Suprapubic skin (tissue), 4 donors: ENCODE data around the gene PRELP. TPM values are rescaled to one million over a fixed set of nuclear protein-coding genes. Genes with fewer than 3 reads are reported as not detected.
A peak's percentile ranks its signal among the peaks of the same experiment; 100 is the strongest.

Experiments used
- DNase-seq, 2 donors: peaks; one replicate each; pipeline ENCODE4 v3.0.0-alpha.2; 2019; ENCODE audit warnings: low spot score in 2 of 2
- H3K27ac ChIP-seq: fragments of 200-600 bp; sonication (generic); one replicate; pipeline ENCODE4 v1.5.1; 2019
- H3K27me3 ChIP-seq: fragments of 200-600 bp; sonication (generic); one replicate; pipeline ENCODE4 v1.5.1; 2019
- H3K36me3 ChIP-seq: fragments of 200-600 bp; sonication (generic); one replicate; pipeline ENCODE4 v1.5.1; 2019
- H3K4me1 ChIP-seq: fragments of 200-600 bp; sonication (generic); one replicate; pipeline ENCODE4 v1.5.1; 2019
- H3K4me3 ChIP-seq: fragments of 200-600 bp; sonication (generic); one replicate; pipeline ENCODE4 v1.5.1; 2019; ENCODE audit warnings: mild to moderate bottlenecking
- H3K9me3 ChIP-seq: fragments of 200-600 bp; sonication (generic); one replicate; pipeline ENCODE4 v1.5.1; 2019
- EP300 ChIP-seq: sonication (generic); formaldehyde crosslinking; IDR thresholded peaks from one replicate; pipeline ENCODE4 v1.6.1; 2017; ENCODE audit warnings: antibody characterized with exemption
- POLR2A ChIP-seq, 2 donors: fragments of 450-650 bp; IDR thresholded peaks; one replicate each; pipeline ENCODE4 v1.6.1; 2017; ENCODE audit warnings: antibody characterized with exemption in 2 of 2, mild to moderate bottlenecking in 2 of 2, moderate library complexity in 2 of 2
- POLR2AphosphoS5 ChIP-seq, 3 donors: sonication (generic); formaldehyde crosslinking; IDR thresholded peaks; one replicate each; pipeline ENCODE4 v1.6.1; 2017; ENCODE audit warnings: antibody characterized with exemption in 3 of 3
- WGBS: methylation state at CpG from one replicate; pipeline ENCODE4 v1.1.5; 2018; 5-methylcytosine and 5-hydroxymethylcytosine counted together
- total RNA-seq, 4 donors: library from RNA; depleted of rRNA; stranded (reverse); fragments of >200 nt; gene quantifications; one replicate each; pipeline ENCODE4 v1.1.0, GENCODE V29; 2016
- TF ChIP-seq, protein P1 (sequence below), 2 donors: fragments of 200-600 bp in 1 of 2; fragments of 450-650 bp in 1 of 2; sonication (generic) in 1 of 2; IDR thresholded peaks; one replicate each; pipeline ENCODE4 v1.5.1; 2016 to 2019; ENCODE audit warnings: antibody characterized with exemption in 2 of 2, mild to moderate bottlenecking in 1 of 2, moderate library complexity in 1 of 2

Gene PRELP
- total RNA-seq, 4 donors from 2014 or later = 6.4 to 34.7 (median 18.0) TPM

DNA sequence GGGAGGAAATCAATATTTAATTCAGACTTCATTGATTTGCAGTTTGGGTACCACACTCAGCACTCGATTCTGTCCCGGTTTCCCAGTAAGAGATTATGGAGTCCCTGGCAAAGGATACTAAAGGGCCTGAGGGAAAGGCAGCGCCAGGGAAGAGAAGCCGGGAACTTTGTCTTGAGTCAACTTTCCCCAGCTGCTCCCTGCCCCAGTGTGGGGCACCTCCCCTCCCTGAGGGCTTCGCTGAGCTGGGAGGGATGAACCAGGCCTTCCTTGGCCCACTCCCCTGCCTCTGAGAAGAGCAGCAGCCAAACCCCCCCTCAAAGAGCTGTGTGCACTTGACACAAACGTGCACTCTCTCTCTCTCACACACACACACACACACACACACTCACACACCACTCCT, 51.0 kb downstream of the PRELP start:
- DNase-seq = no peak
- no peaks in the 10 kb centered on the region for H3K27me3 ChIP-seq

DNA sequence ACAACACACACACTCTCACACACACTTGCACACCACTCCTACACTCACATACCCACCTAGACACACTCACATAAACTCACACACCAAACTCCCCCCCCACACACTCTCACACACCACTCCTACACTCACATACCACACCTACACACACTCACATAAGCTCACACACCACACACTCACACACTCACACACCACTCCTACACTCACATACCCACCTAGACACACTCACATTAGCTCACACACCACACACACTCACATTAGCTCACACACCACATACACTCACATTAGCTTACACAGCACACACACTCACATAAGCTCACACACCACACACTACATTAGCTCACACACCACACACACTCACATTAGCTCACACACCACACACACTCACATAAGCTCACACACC, 51.4 kb downstream of the PRELP start:
- Histone ChIP-seq H3K27me3 (no peaks in the 10 kb centered on the region), H3K9me3 (no peaks in the 10 kb centered on the region), H3K4me1 (peaks cover 36% of the 10 kb centered on the region), H3K27ac (peak overlapping the region; percentile 46), H3K4me3 (no peak overlapping the region), H3K36me3 (no peaks in the 10 kb centered on the region)
- no peak for DNase-seq
- TF ChIP-seq, protein P1, sequence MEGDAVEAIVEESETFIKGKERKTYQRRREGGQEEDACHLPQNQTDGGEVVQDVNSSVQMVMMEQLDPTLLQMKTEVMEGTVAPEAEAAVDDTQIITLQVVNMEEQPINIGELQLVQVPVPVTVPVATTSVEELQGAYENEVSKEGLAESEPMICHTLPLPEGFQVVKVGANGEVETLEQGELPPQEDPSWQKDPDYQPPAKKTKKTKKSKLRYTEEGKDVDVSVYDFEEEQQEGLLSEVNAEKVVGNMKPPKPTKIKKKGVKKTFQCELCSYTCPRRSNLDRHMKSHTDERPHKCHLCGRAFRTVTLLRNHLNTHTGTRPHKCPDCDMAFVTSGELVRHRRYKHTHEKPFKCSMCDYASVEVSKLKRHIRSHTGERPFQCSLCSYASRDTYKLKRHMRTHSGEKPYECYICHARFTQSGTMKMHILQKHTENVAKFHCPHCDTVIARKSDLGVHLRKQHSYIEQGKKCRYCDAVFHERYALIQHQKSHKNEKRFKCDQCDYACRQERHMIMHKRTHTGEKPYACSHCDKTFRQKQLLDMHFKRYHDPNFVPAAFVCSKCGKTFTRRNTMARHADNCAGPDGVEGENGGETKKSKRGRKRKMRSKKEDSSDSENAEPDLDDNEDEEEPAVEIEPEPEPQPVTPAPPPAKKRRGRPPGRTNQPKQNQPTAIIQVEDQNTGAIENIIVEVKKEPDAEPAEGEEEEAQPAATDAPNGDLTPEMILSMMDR (IDR thresholded peaks at IDR 0.05) = no peak
- TF ChIP-seq EP300 (no peak), POLR2AphosphoS5 (IDR thresholded peaks at IDR 0.05) (no peak), POLR2A (IDR thresholded peaks at IDR 0.05) (no peak)

More for the DNA sequence above, 51.0 kb downstream of the PRELP start:
- Histone ChIP-seq H3K4me3 (no peak overlapping the region), H3K9me3 (no peaks in the 10 kb centered on the region), H3K36me3 (no peaks in the 10 kb centered on the region), H3K4me1 (peaks cover 41% of the 10 kb centered on the region), H3K27ac (peak overlapping the region; percentile 46)
- 32% methylated on average over 6 of the region's 6 CpGs for WGBS
- no peak for TF ChIP-seq POLR2A (IDR thresholded peaks at IDR 0.05)
- TF ChIP-seq, protein P1 (IDR thresholded peaks at IDR 0.05) = no peak

DNA sequence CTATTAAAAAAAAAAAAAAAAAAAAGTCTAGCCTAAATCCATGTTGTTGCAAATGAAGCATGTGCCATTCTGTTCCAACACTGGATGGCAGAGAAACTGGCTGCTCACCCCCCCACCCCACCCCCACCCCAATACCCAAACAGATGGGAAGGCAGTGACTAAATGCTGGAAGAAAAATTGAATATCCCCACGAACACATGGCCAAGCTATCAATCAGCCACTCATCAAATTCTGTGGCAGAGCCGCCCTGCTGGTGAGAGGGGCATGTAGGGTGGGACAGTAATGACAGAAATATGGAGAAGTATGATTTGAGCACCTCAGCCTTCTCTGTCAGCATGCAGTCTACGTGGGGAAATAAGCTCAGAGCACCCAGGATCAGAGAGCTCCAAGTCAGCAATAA, 52.5 kb downstream of the PRELP start:
- Histone ChIP-seq H3K4me3 (no peak overlapping the region), H3K9me3 (no peaks in the 10 kb centered on the region), H3K4me1 (peaks cover 36% of the 10 kb centered on the region), H3K36me3 (no peaks in the 10 kb centered on the region), H3K27ac (no peak overlapping the region), H3K27me3 (no peaks in the 10 kb centered on the region)
- DNase-seq = no peak
- 92% methylated on average over 3 of the region's 3 CpGs for whole genome bisulfite sequencing
- TF ChIP-seq POLR2A (IDR thresholded peaks at IDR 0.05) (no peak), POLR2AphosphoS5 (IDR thresholded peaks at IDR 0.05) (no peak), EP300 (no peak)
- TF ChIP-seq, protein P1 (IDR thresholded peaks at IDR 0.05) = no peak

DNA sequence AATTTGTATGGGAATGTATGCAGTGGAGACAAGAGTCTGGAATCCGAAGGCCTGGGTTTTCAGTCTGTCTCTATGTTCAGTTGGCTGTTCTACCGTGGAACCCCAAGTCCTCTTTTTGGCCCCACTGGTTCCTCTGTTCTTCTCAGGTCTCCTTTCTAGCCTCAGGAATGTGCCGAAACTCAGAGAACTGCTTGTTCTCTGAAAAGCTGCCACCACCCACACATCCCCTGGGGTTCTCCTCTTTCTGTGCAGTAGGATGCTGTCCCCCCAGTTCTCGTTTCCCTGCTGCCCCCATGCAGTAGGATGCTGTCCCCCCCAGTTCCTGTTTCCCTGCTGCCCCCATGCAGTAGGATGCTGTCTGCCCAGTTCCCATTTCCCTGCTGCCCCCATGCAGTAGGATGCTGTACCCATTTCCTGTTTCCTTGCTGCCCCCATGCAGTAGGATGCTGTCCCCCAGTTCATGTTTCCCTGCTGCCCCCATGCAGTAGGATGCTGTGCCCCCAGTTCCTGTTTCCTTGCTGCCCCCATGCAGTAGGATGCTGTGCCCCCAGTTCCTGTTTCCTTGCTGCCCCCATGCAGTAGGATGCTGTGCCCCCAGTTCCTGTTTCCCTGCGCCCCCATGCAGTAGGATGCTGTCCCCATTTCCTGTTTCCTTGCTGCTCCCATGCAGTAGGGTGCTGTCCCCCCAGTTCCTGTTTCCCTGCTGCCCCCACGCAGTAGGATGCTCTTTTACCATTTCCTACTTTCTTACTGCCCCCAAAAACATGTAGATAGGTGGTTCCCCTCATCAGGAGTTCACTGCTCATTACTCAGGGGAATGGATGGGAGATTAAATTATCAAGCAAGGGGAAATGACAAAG, 53.6 kb downstream of the PRELP start:
- Histone ChIP-seq H3K4me3 (no peak overlapping the region), H3K27ac (no peak overlapping the region), H3K36me3 (no peaks in the 10 kb centered on the region), H3K4me1 (peaks cover 41% of the 10 kb centered on the region), H3K9me3 (no peaks in the 10 kb centered on the region), H3K27me3 (no peaks in the 10 kb centered on the region)
- no peak for DNase-seq
- TF ChIP-seq, protein P1 (IDR thresholded peaks at IDR 0.05) = no peak
- TF ChIP-seq POLR2AphosphoS5 (IDR thresholded peaks at IDR 0.05) (no peak), EP300 (no peak), POLR2A (IDR thresholded peaks at IDR 0.05) (no peak)
- 64% methylated on average over 6 of the region's 6 CpGs for whole genome bisulfite sequencing

DNA sequence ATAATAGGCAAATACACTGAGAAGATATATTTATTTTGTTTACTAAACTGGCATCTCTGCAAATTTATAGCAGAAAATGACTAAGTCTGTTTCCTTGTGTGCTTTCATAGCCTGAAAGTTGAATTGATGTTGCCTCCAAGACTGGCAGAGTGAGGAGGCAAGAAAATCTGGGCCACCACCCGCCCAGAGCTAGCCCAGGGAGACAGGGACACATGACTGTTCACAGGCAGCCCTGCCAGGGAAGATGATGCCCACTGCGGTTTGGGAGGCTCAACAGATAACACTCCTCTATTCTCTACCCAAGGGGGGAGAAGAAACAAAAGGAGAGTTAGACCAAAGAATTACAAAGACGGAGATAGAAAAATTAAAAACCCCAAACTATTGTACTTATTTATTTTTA, 55.5 kb downstream of the PRELP start:
- WGBS = 70% methylated on average over 3 of the region's 3 CpGs
- Histone ChIP-seq H3K36me3 (no peaks in the 10 kb centered on the region), H3K9me3 (no peaks in the 10 kb centered on the region), H3K4me1 (peaks cover 35% of the 10 kb centered on the region), H3K27ac (no peak overlapping the region), H3K4me3 (no peak overlapping the region), H3K27me3 (no peaks in the 10 kb centered on the region)
- TF ChIP-seq POLR2A (IDR thresholded peaks at IDR 0.05) = no peak
- no peak for TF ChIP-seq POLR2AphosphoS5 (IDR thresholded peaks at IDR 0.05)
- no peak for TF ChIP-seq EP300
- TF ChIP-seq, protein P1 (IDR thresholded peaks at IDR 0.05) = no peak
- no peak for DNase-seq
